HEK293 (cell line): ENCODE measurements around the gene MYO1G.
"Not testable (repeated sequence)": the region's sequence is repeated elsewhere in the genome, so short reads cannot be mapped to it uniquely, and the experiment has no call there.

Experiments
- CTCF ChIA-PET: fragments of 350-600 bp; formaldehyde crosslinking; extraction: SDS; loops from one replicate; lab custom pipeline; 2021; ENCODE audit warnings: antibody characterized with exemption; lab: Yijun Ruan, JAX
- POLR2A ChIA-PET: fragments of 300-600 bp; formaldehyde crosslinking; extraction: SDS; loops from one replicate; lab custom pipeline; 2020; ENCODE audit warnings: antibody characterized with exemption, inconsistent platforms; lab: Yijun Ruan, JAX
- H3K27ac ChIP-seq: fragments of 200-500 bp; sonication (Bioruptor generic); 2 replicates; pipeline ENCODE4 v1.5.1; 2014; ENCODE audit warnings: low read depth, low read length, control low read depth, inconsistent platforms; ENCODE audit errors: extremely low read depth
- H3K36me3 ChIP-seq, 2 experiments: fragments of 200-500 bp in 1 of 2; sonication (Bioruptor generic) in 1 of 2; 1 replicate in 1 of 2; 2 replicates in 1 of 2; pipeline ENCODE4 v1.5.1; 2014 to 2017; ENCODE audit warnings: inconsistent platforms in 2 of 2, low read length in 2 of 2; ENCODE audit not compliant: control insufficient read depth in 2 of 2, insufficient read depth in 1 of 2
- H3K4me1 ChIP-seq: fragments of 200-500 bp; sonication (Bioruptor generic); 2 replicates; pipeline ENCODE4 v1.5.1; 2014; ENCODE audit warnings: mild to moderate bottlenecking, low read length, inconsistent platforms; ENCODE audit not compliant: control insufficient read depth, insufficient read depth
- H3K4me3 ChIP-seq: 2 replicates; pipeline ENCODE4 v1.5.1; 2011; ENCODE audit warnings: low read depth, mild to moderate bottlenecking, control low read depth, low read length, moderate library complexity
- H3K9me3 ChIP-seq: fragments of 200-500 bp; sonication (Bioruptor generic); 2 replicates; pipeline ENCODE4 v1.5.1; 2014; ENCODE audit warnings: low read depth, low read length, inconsistent platforms; ENCODE audit not compliant: control insufficient read depth, insufficient read depth
- BCL11A ChIP-seq: fragments of 450-650 bp; formaldehyde crosslinking; IDR thresholded peaks from 2 replicates; pipeline ENCODE4 v1.5.1; 2016; ENCODE audit warnings: low read depth, missing biosample characterization, missing genetic modification characterization
- KLF16 ChIP-seq: fragments of 450-650 bp; formaldehyde crosslinking; IDR thresholded peaks from 2 replicates; pipeline ENCODE4 v1.5.1; 2017; ENCODE audit warnings: missing biosample characterization, missing genetic modification characterization
- KLF8 ChIP-seq: fragments of 450-650 bp; formaldehyde crosslinking; IDR thresholded peaks from 2 replicates; pipeline ENCODE4 v1.5.1; 2016; ENCODE audit warnings: missing biosample characterization, missing genetic modification characterization
- SETDB1 ChIP-seq: IDR thresholded peaks from one replicate; pipeline ENCODE4 v1.6.1; 2017; ENCODE audit warnings: mild to moderate bottlenecking, low read length, moderate library complexity, mixed read lengths; ENCODE audit not compliant: insufficient read length
- ZFP37 ChIP-seq: fragments of 450-650 bp; formaldehyde crosslinking; IDR thresholded peaks from 2 replicates; pipeline ENCODE4 v1.5.1; 2016; ENCODE audit warnings: missing biosample characterization, missing genetic modification characterization
- ZNF19 ChIP-seq: fragments of 450-650 bp; formaldehyde crosslinking; IDR thresholded peaks from 2 replicates; pipeline ENCODE4; 2016; ENCODE audit warnings: missing biosample characterization, missing genetic modification characterization, low read depth
- ZNF202 ChIP-seq: fragments of 450-650 bp; formaldehyde crosslinking; IDR thresholded peaks from 2 replicates; pipeline ENCODE4 v1.5.1; 2016; ENCODE audit warnings: missing biosample characterization, missing genetic modification characterization, borderline replicate concordance
- ZNF221 ChIP-seq: fragments of 450-650 bp; formaldehyde crosslinking; IDR thresholded peaks from 2 replicates; pipeline ENCODE4 v1.5.1; 2017; ENCODE audit warnings: missing biosample characterization, missing genetic modification characterization, borderline replicate concordance
- ZNF26 ChIP-seq: fragments of 450-650 bp; formaldehyde crosslinking; IDR thresholded peaks from 2 replicates; pipeline ENCODE4 v1.5.1; 2016; ENCODE audit warnings: missing biosample characterization, missing genetic modification characterization
- ZNF433 ChIP-seq: fragments of 450-650 bp; formaldehyde crosslinking; IDR thresholded peaks from 2 replicates; pipeline ENCODE4 v1.5.1; 2016; ENCODE audit warnings: missing biosample characterization, missing genetic modification characterization, low read depth
- ZNF580 ChIP-seq: fragments of 450-650 bp; formaldehyde crosslinking; IDR thresholded peaks from 2 replicates; pipeline ENCODE4 v1.5.1; 2016; ENCODE audit warnings: missing biosample characterization, missing genetic modification characterization
- ZNF776 ChIP-seq: fragments of 450-650 bp; formaldehyde crosslinking; IDR thresholded peaks from 2 replicates; pipeline ENCODE4 v1.5.0; 2017; ENCODE audit warnings: missing biosample characterization, missing genetic modification characterization, borderline replicate concordance
- TF ChIP-seq, protein P1 (sequence below): fragments of 450-650 bp; formaldehyde crosslinking; IDR thresholded peaks from 2 replicates; pipeline ENCODE4 v1.5.1; 2016; ENCODE audit warnings: missing biosample characterization, missing genetic modification characterization
- TF ChIP-seq, protein P2 (sequence below): fragments of 450-650 bp; formaldehyde crosslinking; IDR thresholded peaks from 2 replicates; pipeline ENCODE4 v1.5.1; 2016; ENCODE audit warnings: missing biosample characterization, missing genetic modification characterization
- TF ChIP-seq, protein P3 (sequence below): fragments of 450-650 bp; formaldehyde crosslinking; IDR thresholded peaks from 2 replicates; pipeline ENCODE4 v1.5.1; 2016; ENCODE audit warnings: missing biosample characterization, missing genetic modification characterization

The MYO1G gene

DNA sequence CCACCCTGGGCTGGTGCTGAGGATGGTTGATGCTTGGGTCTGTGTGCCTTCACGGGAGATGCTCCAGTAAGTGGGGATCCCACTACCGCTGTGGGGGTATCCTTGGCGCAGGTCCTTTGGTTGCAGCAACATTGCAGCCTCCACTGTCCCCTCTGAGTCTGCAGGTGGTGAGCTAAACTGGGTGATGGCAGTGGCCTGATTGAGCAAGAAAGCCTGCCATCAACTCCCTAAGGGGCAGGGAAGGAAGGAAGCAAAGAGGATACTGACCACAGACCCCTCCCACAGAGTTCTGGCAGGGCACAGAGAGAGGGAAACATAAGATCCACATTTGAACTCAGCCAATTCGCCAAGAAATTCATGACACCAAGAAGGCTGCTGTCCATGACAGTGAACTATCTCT lies 43.2 kb downstream of the MYO1G start (continued):
- TF ChIP-seq, protein P1, sequence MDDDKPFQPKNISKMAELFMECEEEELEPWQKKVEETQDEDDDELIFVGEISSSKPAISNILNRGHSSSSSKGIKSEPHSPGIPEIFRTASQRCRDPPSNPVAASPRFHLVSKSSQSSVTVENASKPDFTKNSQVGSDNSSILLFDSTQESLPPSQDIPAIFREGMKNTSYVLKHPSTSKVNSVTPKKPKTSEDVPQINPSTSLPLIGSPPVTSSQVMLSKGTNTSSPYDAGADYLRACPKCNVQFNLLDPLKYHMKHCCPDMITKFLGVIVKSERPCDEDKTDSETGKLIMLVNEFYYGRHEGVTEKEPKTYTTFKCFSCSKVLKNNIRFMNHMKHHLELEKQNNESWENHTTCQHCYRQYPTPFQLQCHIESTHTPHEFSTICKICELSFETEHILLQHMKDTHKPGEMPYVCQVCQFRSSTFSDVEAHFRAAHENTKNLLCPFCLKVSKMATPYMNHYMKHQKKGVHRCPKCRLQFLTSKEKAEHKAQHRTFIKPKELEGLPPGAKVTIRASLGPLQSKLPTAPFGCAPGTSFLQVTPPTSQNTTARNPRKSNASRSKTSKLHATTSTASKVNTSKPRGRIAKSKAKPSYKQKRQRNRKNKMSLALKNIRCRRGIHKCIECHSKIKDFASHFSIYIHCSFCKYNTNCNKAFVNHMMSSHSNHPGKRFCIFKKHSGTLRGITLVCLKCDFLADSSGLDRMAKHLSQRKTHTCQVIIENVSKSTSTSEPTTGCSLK (tag by site-specific recombination) = no peak
- no peak for TF ChIP-seq ZNF202
- TF ChIP-seq ZNF433 (tag by site-specific recombination) = no peak

DNA sequence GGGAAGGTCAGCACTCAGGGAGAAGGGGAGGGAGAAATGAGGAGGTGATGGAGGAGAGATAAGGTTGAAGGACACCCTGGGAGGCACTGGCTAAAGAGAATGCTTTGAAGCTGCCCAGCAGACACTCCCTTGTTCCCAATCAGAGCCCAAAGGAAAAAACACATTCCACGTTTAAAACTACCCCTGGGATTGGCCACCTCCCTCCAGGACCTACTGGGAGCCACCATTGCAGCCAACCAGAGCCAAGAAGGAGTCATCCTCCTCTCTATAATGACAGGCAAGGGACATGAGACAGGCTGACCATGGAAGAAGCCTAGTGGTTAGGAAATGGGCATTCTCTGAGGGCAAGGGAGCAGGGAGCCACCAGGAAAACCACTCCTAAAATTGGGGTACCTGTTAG lies 43.8 kb downstream of the MYO1G start:
- CTCF ChIA-PET = no interaction called here
- H3K36me3 ChIP-seq = no peaks in the 10 kb centered on the region
- no peak overlapping the region for H3K27ac ChIP-seq
- POLR2A ChIA-PET = no interaction called here
- H3K4me1 ChIP-seq = no peaks in the 10 kb centered on the region
- no peaks in the 10 kb centered on the region for H3K9me3 ChIP-seq
- TF ChIP-seq KLF8 (tag by site-specific recombination) = no peak
- TF ChIP-seq ZNF26 (tag by site-specific recombination) = no peak
- TF ChIP-seq ZNF580 (tag by site-specific recombination) = no peak
- no peak for TF ChIP-seq BCL11A (tag by site-specific recombination)
- TF ChIP-seq KLF16 (tag by site-specific recombination) = no peak
- no peak for TF ChIP-seq ZFP37
- TF ChIP-seq, protein P2, sequence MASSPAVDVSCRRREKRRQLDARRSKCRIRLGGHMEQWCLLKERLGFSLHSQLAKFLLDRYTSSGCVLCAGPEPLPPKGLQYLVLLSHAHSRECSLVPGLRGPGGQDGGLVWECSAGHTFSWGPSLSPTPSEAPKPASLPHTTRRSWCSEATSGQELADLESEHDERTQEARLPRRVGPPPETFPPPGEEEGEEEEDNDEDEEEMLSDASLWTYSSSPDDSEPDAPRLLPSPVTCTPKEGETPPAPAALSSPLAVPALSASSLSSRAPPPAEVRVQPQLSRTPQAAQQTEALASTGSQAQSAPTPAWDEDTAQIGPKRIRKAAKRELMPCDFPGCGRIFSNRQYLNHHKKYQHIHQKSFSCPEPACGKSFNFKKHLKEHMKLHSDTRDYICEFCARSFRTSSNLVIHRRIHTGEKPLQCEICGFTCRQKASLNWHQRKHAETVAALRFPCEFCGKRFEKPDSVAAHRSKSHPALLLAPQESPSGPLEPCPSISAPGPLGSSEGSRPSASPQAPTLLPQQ (tag by site-specific recombination) = no peak
- TF ChIP-seq ZNF221 = no peak
- TF ChIP-seq, protein P3, sequence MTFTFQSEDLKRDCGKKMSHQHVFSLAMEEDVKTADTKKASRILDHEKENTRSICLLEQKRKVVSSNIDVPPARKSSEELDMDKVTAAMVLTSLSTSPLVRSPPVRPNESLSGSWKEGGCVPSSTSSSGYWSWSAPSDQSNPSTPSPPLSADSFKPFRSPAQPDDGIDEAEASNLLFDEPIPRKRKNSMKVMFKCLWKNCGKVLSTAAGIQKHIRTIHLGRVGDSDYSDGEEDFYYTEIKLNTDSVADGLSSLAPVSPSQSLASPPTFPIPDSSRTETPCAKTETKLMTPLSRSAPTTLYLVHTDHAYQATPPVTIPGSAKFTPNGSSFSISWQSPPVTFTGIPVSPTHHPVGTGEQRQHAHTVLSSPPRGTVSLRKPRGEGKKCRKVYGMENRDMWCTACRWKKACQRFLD (tag by site-specific recombination) = no peak
- no peak for TF ChIP-seq SETDB1
- no peak for TF ChIP-seq ZNF19
- no peak for TF ChIP-seq ZNF776 (tag by site-specific recombination)
- H3K4me3 ChIP-seq = no peak overlapping the region

GRCh38 chr7:44934510-44934909 lies 44.3 kb downstream of the MYO1G start:
- H3K4me3 ChIP-seq, POLR2A ChIA-PET, H3K36me3 ChIP-seq, H3K9me3 ChIP-seq, H3K27ac ChIP-seq, H3K4me1 ChIP-seq: not testable (repeated sequence)
- CTCF ChIA-PET = interaction anchor here (1.0 kb wide), 1 partner anchor 39 kb away, joined by 8 read pairs; no protein-coding TSS in a partner anchor
